Right forelimb (tissue), 1 donor: ENCODE results near the gene HGD.
"Not testable (repeated sequence)": the region's sequence is repeated elsewhere in the genome, so short reads cannot be mapped to it uniquely, and the experiment has no call there.

Experiments
- DNase-seq: peaks from one replicate; pipeline ENCODE4 v3.0.0-alpha.2; 2018

HGD gene

DNA sequence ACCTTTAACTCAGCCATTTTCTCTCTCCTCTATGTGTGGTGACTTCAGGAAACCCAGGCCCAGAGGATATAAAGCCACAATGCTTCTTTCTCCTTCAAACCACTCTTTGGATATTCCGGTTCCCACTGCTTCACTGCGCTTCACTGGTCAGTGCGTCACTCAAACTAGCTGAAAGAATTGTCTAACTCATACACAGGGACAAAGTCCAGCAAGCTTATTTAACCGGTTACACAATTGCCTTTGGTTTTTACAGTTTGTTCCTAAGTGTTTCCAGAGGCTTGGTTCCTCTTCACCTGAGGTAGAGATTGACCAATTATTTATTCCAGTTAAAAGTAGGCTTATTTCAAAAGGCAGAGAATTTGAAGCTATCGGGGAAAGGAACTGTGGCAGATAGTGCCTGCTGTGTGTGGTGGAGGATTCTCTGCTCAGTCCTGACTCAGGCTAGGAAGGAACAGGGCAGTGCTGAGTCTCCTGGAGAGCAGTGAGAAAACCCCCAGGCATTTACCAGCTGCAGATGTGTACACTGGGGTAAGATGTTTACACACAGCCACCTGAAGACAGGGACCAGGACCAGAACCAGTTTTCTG lies at the start of gene HGD:
Gene HGD (minus strand): TSS at position 145 of the 587 bp plus-strand sequence. CDS start 128 bp downstream, at position 17.
- DNase-seq, result no peak

GRCh38 chr3:120730576-120731542 lies 48.8 kb upstream of the HGD start:
- no peak for DNase-seq

DNA sequence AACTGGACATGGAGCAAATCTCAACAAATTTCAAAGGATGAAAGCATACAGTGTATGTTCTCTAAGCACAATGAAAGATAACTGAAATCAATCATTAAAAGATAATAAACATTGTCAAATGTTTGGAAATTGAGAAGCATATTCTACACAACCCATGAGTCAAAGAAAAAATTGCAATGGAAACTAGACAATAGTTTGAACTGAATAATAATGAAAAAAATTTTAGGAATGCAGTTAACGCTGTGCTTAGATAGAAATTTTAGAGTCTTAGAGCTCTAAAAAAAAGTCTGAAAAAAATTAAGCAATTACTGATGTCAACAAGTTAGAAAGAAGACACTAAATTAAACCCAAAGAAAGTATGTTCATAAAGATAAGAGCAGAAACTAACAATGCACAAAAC lies 44.8 kb upstream of the HGD start:
- no peak for DNase-seq

DNA sequence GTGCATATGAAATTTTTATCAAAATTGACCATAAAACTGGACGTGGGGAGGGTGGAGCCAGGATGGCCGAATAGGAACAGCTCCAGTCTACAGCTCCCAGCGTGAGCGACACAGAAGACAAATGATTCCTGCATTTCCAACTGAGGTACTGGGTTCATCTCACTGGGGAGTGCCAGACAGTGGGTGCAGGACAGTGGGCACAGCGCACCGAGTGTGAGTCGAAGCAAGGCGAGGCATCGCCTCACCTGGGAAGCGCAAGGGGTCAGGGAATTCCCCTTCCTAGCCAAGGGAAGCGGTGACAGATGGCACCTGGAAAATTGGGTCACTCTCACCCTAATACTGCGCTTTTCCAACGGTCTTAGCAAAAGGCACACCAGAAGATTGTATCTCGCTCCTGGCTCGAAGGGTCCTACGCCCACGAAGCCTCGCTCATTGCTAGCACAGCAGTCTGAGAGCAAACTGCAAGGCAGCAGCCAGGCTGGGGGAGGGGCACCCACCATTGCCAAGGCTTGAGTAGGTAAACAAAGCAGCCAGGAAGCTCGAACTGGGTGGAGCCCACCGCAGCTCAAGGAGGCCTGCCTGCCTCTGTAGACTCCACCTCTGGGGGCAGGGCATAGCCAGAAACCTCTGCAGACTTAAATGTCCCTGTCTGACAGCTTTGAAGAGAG lies 37.3 kb upstream of the HGD start:
- DNase-seq, result not testable (repeated sequence)

- DNase-seq, result no peak
Measured at GRCh38 chr3:120713262-120713661, 31.2 kb upstream of the HGD start.

DNA sequence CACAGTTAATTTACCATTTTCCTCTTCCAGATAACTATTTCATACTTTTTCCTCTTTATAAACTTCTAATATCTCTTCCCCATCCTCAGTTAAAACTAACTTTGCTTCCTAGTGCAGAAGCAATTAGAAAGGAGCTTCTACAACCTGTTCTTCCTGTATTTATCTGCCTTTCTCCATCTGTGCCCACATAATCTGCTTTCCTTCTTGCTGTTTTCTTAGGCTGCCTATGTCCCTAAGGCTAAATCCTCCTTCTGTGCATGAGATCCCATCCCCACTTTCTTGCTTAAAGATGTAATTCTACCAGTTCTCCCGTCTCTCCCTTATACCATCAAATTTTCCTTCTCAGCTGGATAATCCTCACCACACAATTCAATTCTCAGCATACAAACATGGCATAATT lies 28.3 kb upstream of the HGD start:
- no peak for DNase-seq

DNA sequence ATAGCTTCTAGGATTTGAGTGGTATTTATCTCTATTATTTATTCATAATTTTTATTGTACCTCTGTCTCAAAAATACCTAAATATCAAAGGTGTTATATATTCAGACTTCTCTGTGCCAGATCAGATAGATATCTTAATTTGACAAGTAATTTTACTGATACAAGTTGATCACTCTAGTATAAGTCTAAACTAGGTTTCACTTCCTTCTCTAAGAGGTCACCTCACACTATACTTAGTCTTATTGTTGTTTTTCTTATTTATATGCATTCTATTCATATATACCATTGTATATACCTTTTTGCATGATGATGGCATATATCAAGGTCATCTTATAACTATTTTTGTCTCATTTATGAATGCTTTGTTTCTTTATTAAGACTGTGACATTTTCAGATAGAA lies 26.4 kb upstream of the HGD start:
- no peak for DNase-seq

DNA sequence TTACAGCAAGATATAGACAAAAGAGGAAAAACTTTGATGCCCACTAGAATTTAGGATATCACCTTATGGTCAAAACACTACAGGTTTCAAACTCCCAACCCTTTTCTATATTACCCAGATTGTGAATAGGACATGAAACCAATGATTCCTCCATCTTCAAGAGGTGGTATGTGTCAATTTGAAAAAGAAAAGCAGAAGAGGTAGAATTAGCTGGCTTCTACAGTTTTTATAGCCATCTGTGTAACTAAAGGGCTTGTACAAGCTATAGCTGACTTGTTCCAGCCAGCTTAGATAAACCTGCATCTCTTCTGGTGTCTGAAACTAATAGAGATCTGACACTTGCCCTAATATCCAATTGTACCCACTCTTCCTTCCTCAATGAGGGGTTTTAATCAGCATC lies 24.9 kb upstream of the HGD start:
- no peak for DNase-seq

DNA sequence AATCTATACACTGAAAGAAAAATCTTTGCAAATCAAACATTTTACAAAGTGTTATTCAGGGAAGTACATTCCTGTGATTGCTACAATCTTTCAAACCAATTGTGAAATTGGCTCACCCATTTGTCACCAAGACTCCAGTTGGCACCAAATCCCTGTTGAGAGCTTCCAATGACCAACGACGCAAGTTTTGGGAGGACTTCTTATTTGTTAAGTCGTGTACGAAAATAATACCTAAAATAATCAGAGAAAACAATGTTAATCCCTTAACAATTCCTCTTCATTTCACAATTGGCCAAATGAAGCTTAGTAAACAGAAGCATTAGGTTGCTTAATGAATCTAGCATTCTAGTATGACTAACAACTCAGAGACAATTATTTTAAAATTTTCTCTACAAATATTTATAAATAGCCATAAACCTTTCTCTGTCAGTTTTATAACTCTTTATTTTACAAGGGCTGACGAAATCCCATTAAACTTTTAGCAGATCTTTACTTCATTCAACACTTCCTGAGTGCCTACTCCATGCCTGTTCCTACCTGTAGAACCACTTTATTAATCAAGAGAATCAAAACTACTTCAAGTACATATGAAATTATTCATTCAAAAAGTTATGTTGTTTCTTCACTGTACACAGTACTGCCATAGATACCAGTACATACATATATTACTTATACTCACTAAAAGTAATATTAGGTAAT lies 24.0 kb upstream of the HGD start:
- DNase-seq, result no peak

DNA sequence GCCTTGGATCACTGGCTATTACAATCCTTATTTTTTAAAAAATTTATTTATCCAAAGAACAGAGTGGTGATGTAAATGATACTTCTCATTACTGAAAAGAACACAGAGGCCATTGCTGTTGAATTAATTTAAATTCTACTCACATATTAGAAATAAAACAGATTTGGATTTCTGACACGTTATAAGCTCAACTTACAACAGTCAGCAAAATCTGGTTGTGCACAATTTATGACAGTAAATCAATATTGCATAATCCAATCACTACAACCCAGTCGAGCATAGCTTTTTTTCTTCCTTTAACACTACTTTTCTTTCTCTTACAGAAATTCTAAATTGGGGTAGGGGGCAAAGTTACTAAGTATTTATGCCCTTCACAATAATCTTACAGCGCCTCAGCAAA lies 17.3 kb upstream of the HGD start:
- DNase-seq, result no peak

DNA sequence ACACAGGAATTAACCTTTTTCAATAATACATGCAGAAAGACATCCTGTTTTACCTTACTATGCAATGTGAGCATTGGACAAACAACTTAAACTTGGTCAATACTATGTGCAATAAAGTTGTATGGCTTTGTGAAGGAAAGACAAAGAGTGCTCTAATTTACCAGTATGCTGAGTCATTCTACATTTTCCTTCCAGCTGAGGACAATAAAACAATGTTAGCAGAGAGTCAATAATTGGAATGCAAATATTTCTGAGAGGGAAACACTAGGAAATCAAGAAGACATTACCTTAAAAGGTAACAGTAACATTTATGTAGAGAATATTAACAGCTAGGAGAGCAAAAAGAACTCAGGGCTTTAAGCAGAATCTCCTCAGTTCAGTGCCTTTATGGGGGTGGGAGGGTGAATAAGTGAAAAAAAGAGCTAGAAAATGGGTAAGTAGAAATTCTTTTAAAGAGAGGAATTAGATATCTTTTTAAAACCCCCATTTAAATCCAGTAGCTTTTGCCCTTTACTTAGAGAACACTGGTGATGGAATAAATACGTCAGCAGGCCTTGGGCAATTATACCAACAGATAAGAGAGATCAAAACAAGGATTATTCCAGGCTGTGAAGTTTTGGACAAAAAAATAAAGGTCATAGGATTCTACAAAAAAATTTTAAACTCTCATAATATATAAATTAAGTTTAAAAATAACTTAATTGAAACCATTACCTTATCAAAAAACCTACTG lies 11.6 kb upstream of the HGD start:
- DNase-seq, result no peak

GRCh38 chr3:120689395-120689794 lies 7.4 kb upstream of the HGD start:
- DNase-seq, result no peak

DNA sequence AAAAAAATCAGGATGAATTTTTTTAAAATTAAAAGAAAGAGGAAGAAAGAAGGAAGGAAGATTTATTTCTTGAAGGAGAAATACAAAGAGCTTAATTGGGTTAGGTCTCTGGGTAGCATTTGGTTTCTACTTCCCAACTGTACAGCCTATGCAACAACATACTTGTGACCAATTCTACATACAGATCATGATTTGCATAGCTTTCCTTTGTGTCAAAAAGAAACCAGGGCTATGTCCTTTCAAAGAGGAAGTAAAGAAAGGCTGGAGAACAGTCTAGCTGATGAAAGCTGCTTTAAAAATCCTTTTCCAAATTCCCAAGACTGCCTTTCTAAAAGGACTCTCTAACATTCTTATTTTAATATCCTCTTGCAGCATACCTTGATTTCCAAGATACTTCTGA lies 6.1 kb upstream of the HGD start:
- DNase-seq, result no peak

- no peak for DNase-seq
Measured at GRCh38 chr3:120685411-120685810, 3.4 kb upstream of the HGD start.

- no peak for DNase-seq
Measured at GRCh38 chr3:120684896-120685295, 2.9 kb upstream of the HGD start.

- no peak for DNase-seq
Measured at GRCh38 chr3:120683671-120684301, 1.7 kb upstream of the HGD start.

DNA sequence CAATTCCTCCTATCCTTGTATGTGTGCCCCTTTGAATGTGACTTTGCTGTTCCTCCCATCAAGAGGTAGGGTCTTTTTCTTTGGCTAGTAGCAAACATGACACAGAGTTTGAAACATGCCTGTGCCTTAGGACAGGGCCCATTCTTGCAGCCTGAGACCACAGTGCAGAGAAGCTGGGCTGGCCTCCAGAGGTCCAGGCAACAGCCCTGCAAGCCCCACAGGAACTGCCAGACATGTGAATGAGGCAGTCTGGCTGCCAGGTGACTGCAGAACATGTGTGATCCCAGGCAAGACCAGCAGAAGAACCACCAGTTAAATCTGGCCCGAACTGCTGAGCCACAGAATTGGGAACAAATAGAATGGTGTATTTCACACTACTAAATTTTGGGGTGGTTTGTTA lies 1.2 kb upstream of the HGD start:
- no peak for DNase-seq

DNA sequence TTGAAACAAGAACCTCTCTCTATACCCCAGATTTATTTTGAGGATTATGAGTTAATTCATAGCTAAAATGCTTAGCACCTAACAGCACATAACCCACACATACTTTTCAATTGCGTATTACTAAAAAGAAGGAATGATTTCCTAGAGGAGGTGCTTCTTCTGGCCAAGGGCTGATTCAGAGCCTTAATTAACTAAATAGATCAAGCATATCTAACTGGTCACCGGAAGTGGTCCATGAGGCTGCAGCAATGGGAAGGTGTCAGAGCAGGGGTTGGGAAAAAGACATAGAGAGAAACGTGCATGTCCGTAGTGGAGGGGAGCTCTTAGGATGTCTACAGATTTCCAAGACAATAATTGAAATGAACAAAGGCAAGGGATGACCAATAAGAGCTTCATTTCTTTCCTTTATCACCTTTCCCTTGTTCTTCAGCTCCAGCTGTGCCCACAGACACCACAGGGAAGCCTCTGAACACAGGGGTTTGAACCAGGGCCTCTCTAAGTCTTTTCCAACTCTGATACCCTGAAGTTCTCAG lies 467 bp downstream of the HGD start:
- DNase-seq, result no peak

DNA sequence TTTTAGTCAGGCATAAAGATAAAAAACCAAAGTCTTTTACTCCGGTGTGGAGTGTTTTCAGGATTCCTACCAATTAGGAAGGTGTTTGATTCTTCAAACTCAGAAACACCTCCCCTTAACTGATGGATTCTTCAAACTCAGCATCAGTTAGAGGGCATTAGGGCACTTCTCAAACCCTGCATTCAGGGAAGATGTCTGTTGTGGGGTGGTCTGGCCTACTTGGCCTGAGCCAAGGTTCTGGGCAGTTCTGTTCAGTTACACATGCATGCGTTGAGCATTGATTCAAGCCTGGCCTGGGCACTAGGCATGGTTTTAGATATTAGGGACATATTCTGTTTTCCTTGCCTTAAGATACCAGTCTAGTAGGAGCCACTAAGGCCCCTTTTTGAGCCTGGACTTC lies 1.0 kb downstream of the HGD start:
- DNase-seq, result no peak

DNA sequence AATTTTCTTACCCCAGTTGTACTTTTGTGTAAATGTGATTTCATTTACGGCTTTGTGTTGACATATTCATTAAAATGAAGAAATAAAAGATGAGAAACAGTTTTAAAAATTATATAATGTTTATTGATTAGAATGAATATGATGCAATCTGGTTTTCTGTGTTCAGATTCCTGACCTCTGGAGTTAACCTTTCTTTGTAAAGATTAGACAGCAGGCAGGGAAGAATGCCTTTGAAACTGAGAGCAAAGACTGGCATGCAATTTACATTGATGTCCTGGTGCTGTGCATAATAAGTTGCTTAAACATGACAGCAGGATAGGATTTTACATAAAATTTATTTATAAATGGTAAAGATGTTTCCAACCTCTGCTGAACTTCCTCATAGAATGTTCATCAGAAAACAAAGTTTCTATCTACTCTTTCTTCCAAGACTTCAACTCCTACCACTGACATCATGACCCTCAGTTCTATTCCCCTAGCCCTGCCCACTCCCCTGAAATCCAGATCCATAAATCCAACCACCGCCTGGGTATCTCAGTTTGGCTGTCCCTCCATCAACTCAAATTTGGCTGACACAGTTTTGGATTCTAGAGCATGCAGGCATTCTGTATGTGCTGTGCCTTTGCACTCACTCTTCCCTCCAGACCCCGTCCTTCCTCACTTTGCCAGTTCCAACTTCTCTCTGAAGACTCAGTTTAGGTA lies 1.7 kb downstream of the HGD start:
- no peak for DNase-seq

DNA sequence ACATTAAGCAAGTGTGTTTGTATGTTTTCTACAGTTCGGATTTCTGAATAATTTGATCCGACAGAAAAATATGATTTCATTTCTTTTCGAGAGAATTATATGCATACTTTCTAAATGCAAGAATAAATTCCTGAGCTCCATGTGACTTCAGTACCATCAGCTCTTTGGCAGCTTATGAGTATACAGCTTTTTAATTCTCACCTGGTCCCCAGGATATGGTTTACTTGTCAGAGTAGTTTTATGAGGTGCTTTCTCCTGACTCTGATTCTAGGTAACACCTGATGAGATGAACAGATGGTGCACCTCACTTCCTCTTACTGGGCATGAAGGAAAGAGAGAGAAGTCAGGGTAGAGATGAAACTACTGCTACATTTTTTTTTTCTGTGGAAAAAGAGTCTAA lies 3.1 kb downstream of the HGD start:
- DNase-seq, result no peak
